ENCODE measurements around the gene ZNF565.

The ZNF565 gene

GRCh38 chr19:36152352-36153091, 61.9 kb downstream of the ZNF565 start, which contains the start of gene COX7A1:
COX7A1 (minus strand) TSS chr19:36152447; CDS start chr19:36152407, 40 bp downstream.
- Histone ChIP-seq H3K9ac (ENCODE audit: low read depth in 1 of 2, low read length in 2 of 2) (peak within 1 kb of the TSS in 1 of 2 donors; percentile 39), H3K27me3 (ENCODE audit: control insufficient read depth in 1 of 2, insufficient read depth in 2 of 2, low read length in 2 of 2) (no peaks in the 10 kb centered on the region), H3K27ac (ENCODE audit: low read depth, low read length) (peak within 1 kb of the TSS; percentile 85), H3K4me1 (ENCODE audit: control insufficient read depth in 1 of 2, insufficient read depth in 2 of 2, low read length in 2 of 2) (no peaks in the 10 kb centered on the region), H3K36me3 (ENCODE audit: control insufficient read depth in 1 of 2, insufficient read depth in 2 of 2, low read length in 2 of 2) (peaks cover 19 to 35% of the 10 kb centered on the region in 2 donors), H3K9me3 (ENCODE audit: control insufficient read depth in 1 of 2, low read length in 2 of 2) (no peaks in the 10 kb centered on the region), H3K4me3 (ENCODE audit: low read depth in 1 of 2, low read length in 2 of 2) (peak within 1 kb of the TSS; percentile 35 to 40)

GRCh38 chr19:36152019-36152351, 62.5 kb downstream of the ZNF565 start:
- peaks cover 19 to 39% of the 10 kb centered on the region in 2 donors for H3K36me3 ChIP-seq (ENCODE audit: control insufficient read depth in 1 of 2, insufficient read depth in 2 of 2, low read length in 2 of 2)
- peak overlapping the region; percentile 85 for H3K27ac ChIP-seq (ENCODE audit: low read depth, low read length)
- H3K4me1 ChIP-seq (ENCODE audit: control insufficient read depth in 1 of 2, insufficient read depth in 2 of 2, low read length in 2 of 2), result no peaks in the 10 kb centered on the region
- H3K27me3 ChIP-seq (ENCODE audit: control insufficient read depth in 1 of 2, insufficient read depth in 2 of 2, low read length in 2 of 2), result no peaks in the 10 kb centered on the region
- no peaks in the 10 kb centered on the region for H3K9me3 ChIP-seq (ENCODE audit: control insufficient read depth in 1 of 2, low read length in 2 of 2)
- peak overlapping the region; percentile 32 to 35 for H3K4me3 ChIP-seq (ENCODE audit: low read depth in 1 of 2, low read length in 2 of 2)
- H3K9ac ChIP-seq (ENCODE audit: low read depth in 1 of 2, low read length in 2 of 2), result peak overlapping the region in 1 of 2 donors; percentile 39

GRCh38 chr19:36151144-36152018, 63.1 kb downstream of the ZNF565 start:
- H3K4me3 ChIP-seq (ENCODE audit: low read depth in 1 of 2, low read length in 2 of 2), result peak overlapping the region; percentile 15 to 32
- no peaks in the 10 kb centered on the region for H3K4me1 ChIP-seq (ENCODE audit: control insufficient read depth in 1 of 2, insufficient read depth in 2 of 2, low read length in 2 of 2)
- H3K27me3 ChIP-seq (ENCODE audit: control insufficient read depth in 1 of 2, insufficient read depth in 2 of 2, low read length in 2 of 2), result no peaks in the 10 kb centered on the region
- no peaks in the 10 kb centered on the region for H3K9me3 ChIP-seq (ENCODE audit: control insufficient read depth in 1 of 2, low read length in 2 of 2)
- H3K9ac ChIP-seq (ENCODE audit: low read depth in 1 of 2, low read length in 2 of 2), result peak overlapping the region in 1 of 2 donors; percentile 39
- peak overlapping the region; percentile 85 for H3K27ac ChIP-seq (ENCODE audit: low read depth, low read length)
- peaks cover 19 to 45% of the 10 kb centered on the region in 2 donors for H3K36me3 ChIP-seq (ENCODE audit: control insufficient read depth in 1 of 2, insufficient read depth in 2 of 2, low read length in 2 of 2)

- H3K9ac ChIP-seq (ENCODE audit: low read depth in 1 of 2, low read length in 2 of 2), result no peak overlapping the region
- no peak overlapping the region for H3K4me3 ChIP-seq (ENCODE audit: low read depth in 1 of 2, low read length in 2 of 2)
- H3K27me3 ChIP-seq (ENCODE audit: control insufficient read depth in 1 of 2, insufficient read depth in 2 of 2, low read length in 2 of 2), result no peaks in the 10 kb centered on the region
- H3K9me3 ChIP-seq (ENCODE audit: control insufficient read depth in 1 of 2, low read length in 2 of 2), result no peaks in the 10 kb centered on the region
- peaks cover 26 to 53% of the 10 kb centered on the region in 2 donors for H3K36me3 ChIP-seq (ENCODE audit: control insufficient read depth in 1 of 2, insufficient read depth in 2 of 2, low read length in 2 of 2)
- H3K27ac ChIP-seq (ENCODE audit: low read depth, low read length), result peak overlapping the region; percentile 50
- no peaks in the 10 kb centered on the region for H3K4me1 ChIP-seq (ENCODE audit: control insufficient read depth in 1 of 2, insufficient read depth in 2 of 2, low read length in 2 of 2)
These were observed 63.9 kb downstream of the ZNF565 start for GRCh38 chr19:36150586-36150985.

GRCh38 chr19:36149673-36150406, 64.6 kb downstream of the ZNF565 start:
- no peak overlapping the region for H3K9ac ChIP-seq (ENCODE audit: low read depth in 1 of 2, low read length in 2 of 2)
- no peak overlapping the region for H3K27ac ChIP-seq (ENCODE audit: low read depth, low read length)
- no peak overlapping the region for H3K4me3 ChIP-seq (ENCODE audit: low read depth in 1 of 2, low read length in 2 of 2)
- H3K36me3 ChIP-seq (ENCODE audit: control insufficient read depth in 1 of 2, insufficient read depth in 2 of 2, low read length in 2 of 2), result peaks cover 30 to 60% of the 10 kb centered on the region in 2 donors
- no peaks in the 10 kb centered on the region for H3K27me3 ChIP-seq (ENCODE audit: control insufficient read depth in 1 of 2, insufficient read depth in 2 of 2, low read length in 2 of 2)
- no peaks in the 10 kb centered on the region for H3K4me1 ChIP-seq (ENCODE audit: control insufficient read depth in 1 of 2, insufficient read depth in 2 of 2, low read length in 2 of 2)
- H3K9me3 ChIP-seq (ENCODE audit: control insufficient read depth in 1 of 2, low read length in 2 of 2), result no peaks in the 10 kb centered on the region

- Histone ChIP-seq H3K27me3 (ENCODE audit: control insufficient read depth in 1 of 2, insufficient read depth in 2 of 2, low read length in 2 of 2) (no peaks in the 10 kb centered on the region), H3K36me3 (ENCODE audit: control insufficient read depth in 1 of 2, insufficient read depth in 2 of 2, low read length in 2 of 2) (peaks cover 34 to 68% of the 10 kb centered on the region in 2 donors), H3K9me3 (ENCODE audit: control insufficient read depth in 1 of 2, low read length in 2 of 2) (no peaks in the 10 kb centered on the region), H3K4me3 (ENCODE audit: low read depth in 1 of 2, low read length in 2 of 2) (no peak overlapping the region), H3K4me1 (ENCODE audit: control insufficient read depth in 1 of 2, insufficient read depth in 2 of 2, low read length in 2 of 2) (peaks cover 6 to 8% of the 10 kb centered on the region in 2 donors), H3K27ac (ENCODE audit: low read depth, low read length) (no peak overlapping the region), H3K9ac (ENCODE audit: low read depth in 1 of 2, low read length in 2 of 2) (no peak overlapping the region)
These were observed 69.8 kb downstream of the ZNF565 start for GRCh38 chr19:36144624-36145023.

GRCh38 chr19:36142496-36142895, 72.0 kb downstream of the ZNF565 start:
- H3K4me3 ChIP-seq (ENCODE audit: low read depth in 1 of 2, low read length in 2 of 2), result no peak overlapping the region
- H3K27ac ChIP-seq (ENCODE audit: low read depth, low read length), result no peak overlapping the region
- no peaks in the 10 kb centered on the region for H3K27me3 ChIP-seq (ENCODE audit: control insufficient read depth in 1 of 2, insufficient read depth in 2 of 2, low read length in 2 of 2)
- H3K9ac ChIP-seq (ENCODE audit: low read depth in 1 of 2, low read length in 2 of 2), result no peak overlapping the region
- H3K36me3 ChIP-seq (ENCODE audit: control insufficient read depth in 1 of 2, insufficient read depth in 2 of 2, low read length in 2 of 2), result peaks cover 28 to 50% of the 10 kb centered on the region in 2 donors
- H3K9me3 ChIP-seq (ENCODE audit: control insufficient read depth in 1 of 2, low read length in 2 of 2), result no peaks in the 10 kb centered on the region
- H3K4me1 ChIP-seq (ENCODE audit: control insufficient read depth in 1 of 2, insufficient read depth in 2 of 2, low read length in 2 of 2), result peaks cover 6 to 11% of the 10 kb centered on the region in 2 donors

- H3K9ac ChIP-seq (ENCODE audit: low read depth in 1 of 2, low read length in 2 of 2), result no peak overlapping the region
- no peak overlapping the region for H3K27ac ChIP-seq (ENCODE audit: low read depth, low read length)
- peak overlapping the region in 1 of 2 donors; percentile 58 for H3K4me3 ChIP-seq (ENCODE audit: low read depth in 1 of 2, low read length in 2 of 2)
- H3K36me3 ChIP-seq (ENCODE audit: control insufficient read depth in 1 of 2, insufficient read depth in 2 of 2, low read length in 2 of 2), result peaks cover 28 to 47% of the 10 kb centered on the region in 2 donors
- H3K27me3 ChIP-seq (ENCODE audit: control insufficient read depth in 1 of 2, insufficient read depth in 2 of 2, low read length in 2 of 2), result no peaks in the 10 kb centered on the region
- no peaks in the 10 kb centered on the region for H3K9me3 ChIP-seq (ENCODE audit: control insufficient read depth in 1 of 2, low read length in 2 of 2)
- peaks cover 6 to 15% of the 10 kb centered on the region in 2 donors for H3K4me1 ChIP-seq (ENCODE audit: control insufficient read depth in 1 of 2, insufficient read depth in 2 of 2, low read length in 2 of 2)
These were observed 72.4 kb downstream of the ZNF565 start for GRCh38 chr19:36142046-36142445.

GRCh38 chr19:36141039-36141927, 73.2 kb downstream of the ZNF565 start:
- H3K9me3 ChIP-seq (ENCODE audit: control insufficient read depth in 1 of 2, low read length in 2 of 2), result no peaks in the 10 kb centered on the region
- H3K9ac ChIP-seq (ENCODE audit: low read depth in 1 of 2, low read length in 2 of 2), result no peak overlapping the region
- peaks cover 28 to 39% of the 10 kb centered on the region in 2 donors for H3K36me3 ChIP-seq (ENCODE audit: control insufficient read depth in 1 of 2, insufficient read depth in 2 of 2, low read length in 2 of 2)
- H3K4me1 ChIP-seq (ENCODE audit: control insufficient read depth in 1 of 2, insufficient read depth in 2 of 2, low read length in 2 of 2), result peaks cover 9 to 20% of the 10 kb centered on the region in 2 donors
- H3K27me3 ChIP-seq (ENCODE audit: control insufficient read depth in 1 of 2, insufficient read depth in 2 of 2, low read length in 2 of 2), result no peaks in the 10 kb centered on the region
- H3K4me3 ChIP-seq (ENCODE audit: low read depth in 1 of 2, low read length in 2 of 2), result peak overlapping the region; percentile 98 to 100
- peak overlapping the region; percentile 99 for H3K27ac ChIP-seq (ENCODE audit: low read depth, low read length)
